Activated B cell treated with CpG ODN at 0.5 μM for 24 hours (primary cell): Measurements from ENCODE around the gene MOB2. TPM values are rescaled to one million over a fixed set of nuclear protein-coding genes. Genes with fewer than 3 reads are reported as not detected.

Experiments used
- ATAC-seq: fragments of 200-7000 bp; cut with Tn5 transposase; one replicate; pipeline ENCODE4 v1.10.0; 2021; ENCODE audit warnings: low read depth, mild to moderate bottlenecking, moderate library complexity
- CTCF ChIA-PET: fragments of 350-600 bp; sonication (Branson Sonifier 250); formaldehyde crosslinking; loops from one replicate; lab custom pipeline; 2021; ENCODE audit warnings: antibody characterized with exemption; lab: Charles Lee
- POLR2A ChIA-PET: fragments of 350-600 bp; sonication (Branson Sonifier 250); formaldehyde crosslinking; loops from one replicate; lab custom pipeline; 2021; ENCODE audit warnings: antibody characterized with exemption; lab: Charles Lee
- DNase-seq: peaks from one replicate; pipeline ENCODE4 v3.0.0; 2022
- H3K27ac Mint-ChIP-seq: one replicate; pipeline ENCODE4 v1.8.0; 2020; ENCODE audit warnings: mixed read lengths
- H3K27me3 Mint-ChIP-seq: one replicate; pipeline ENCODE4 v1.8.0; 2021; ENCODE audit warnings: mixed read lengths
- H3K36me3 Mint-ChIP-seq: one replicate; pipeline ENCODE4 v1.8.0; 2021; ENCODE audit warnings: low read depth, mixed read lengths
- H3K4me1 Mint-ChIP-seq: one replicate; pipeline ENCODE4 v1.8.0; 2021; ENCODE audit warnings: mixed read lengths
- H3K4me3 Mint-ChIP-seq: one replicate; pipeline ENCODE4 v1.8.0; 2020; ENCODE audit warnings: mild to moderate bottlenecking, mixed read lengths
- H3K9me3 Mint-ChIP-seq: one replicate; pipeline ENCODE4 v1.8.0; 2020; ENCODE audit warnings: mixed read lengths
- intact Hi-C: fragments of 100-400 bp; cut with micrococcal nuclease; formaldehyde crosslinking; loops from one replicate; pipeline ENCODE4 v1.15.1; 2024
- total RNA-seq: library from RNA; stranded (reverse); gene quantifications from 2 replicates; pipeline ENCODE4 v1.2.3, GENCODE V29; 2022
- TF ChIP-seq, protein P1 (sequence below): fragments of 200-600 bp; IDR thresholded peaks from one replicate; pipeline ENCODE4 v1.8.0; 2022; ENCODE audit warnings: antibody characterized with exemption, mild to moderate bottlenecking

Gene MOB2
- total RNA-seq, 1 donor from 2014 or later = 29.5 TPM

DNA sequence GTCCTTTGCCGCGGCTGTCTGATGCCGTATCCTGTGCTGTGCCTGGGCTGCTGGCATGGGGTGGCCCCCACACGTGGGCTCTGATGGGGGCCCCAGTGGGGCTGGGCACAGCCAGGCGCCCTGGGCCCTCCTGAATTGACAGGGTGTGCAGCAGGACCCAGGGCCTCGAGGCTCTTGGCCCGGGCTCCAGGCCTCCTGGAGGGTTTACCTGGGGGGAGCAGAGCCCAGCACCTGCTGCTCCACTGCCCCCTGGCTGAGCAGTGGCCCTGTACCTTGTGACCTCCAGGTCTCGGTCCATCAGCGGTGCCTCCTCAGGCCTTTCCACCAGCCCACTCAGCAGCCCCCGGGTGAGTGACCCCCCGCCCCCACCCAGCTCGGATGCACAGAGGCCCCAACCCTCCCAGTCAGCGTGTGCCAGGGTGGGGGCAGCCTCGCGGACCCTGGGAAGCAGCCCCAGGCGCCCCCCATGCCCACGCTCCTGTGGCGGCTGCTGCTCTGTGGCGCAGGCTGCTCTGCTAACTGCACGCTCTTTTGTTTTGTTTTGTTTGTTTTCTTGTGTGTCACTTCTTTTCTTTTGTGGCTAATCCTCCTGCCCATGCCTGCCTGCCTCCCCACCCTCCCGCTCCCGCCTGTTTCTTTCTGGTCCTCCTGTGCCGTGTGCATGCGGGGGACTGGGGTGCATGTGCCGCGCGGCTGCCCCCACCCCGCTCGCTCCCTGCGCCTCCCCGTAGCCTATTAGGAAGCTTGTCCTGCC lies 36.9 kb downstream of the MOB2 start:
- Mint-ChIP-seq H3K4me3 (no peak overlapping the region), H3K27me3 (no peaks in the 10 kb centered on the region), H3K36me3 (no peaks in the 10 kb centered on the region), H3K27ac (no peak overlapping the region), H3K4me1 (peaks cover 2% of the 10 kb centered on the region), H3K9me3 (no peaks in the 10 kb centered on the region)
- intact Hi-C loops = no loop called here
- ChIA-PET CTCF (no interaction called here), POLR2A (no interaction called here)
- DNase-seq = no peak
- ATAC-seq = no peak
- TF ChIP-seq, protein P1, sequence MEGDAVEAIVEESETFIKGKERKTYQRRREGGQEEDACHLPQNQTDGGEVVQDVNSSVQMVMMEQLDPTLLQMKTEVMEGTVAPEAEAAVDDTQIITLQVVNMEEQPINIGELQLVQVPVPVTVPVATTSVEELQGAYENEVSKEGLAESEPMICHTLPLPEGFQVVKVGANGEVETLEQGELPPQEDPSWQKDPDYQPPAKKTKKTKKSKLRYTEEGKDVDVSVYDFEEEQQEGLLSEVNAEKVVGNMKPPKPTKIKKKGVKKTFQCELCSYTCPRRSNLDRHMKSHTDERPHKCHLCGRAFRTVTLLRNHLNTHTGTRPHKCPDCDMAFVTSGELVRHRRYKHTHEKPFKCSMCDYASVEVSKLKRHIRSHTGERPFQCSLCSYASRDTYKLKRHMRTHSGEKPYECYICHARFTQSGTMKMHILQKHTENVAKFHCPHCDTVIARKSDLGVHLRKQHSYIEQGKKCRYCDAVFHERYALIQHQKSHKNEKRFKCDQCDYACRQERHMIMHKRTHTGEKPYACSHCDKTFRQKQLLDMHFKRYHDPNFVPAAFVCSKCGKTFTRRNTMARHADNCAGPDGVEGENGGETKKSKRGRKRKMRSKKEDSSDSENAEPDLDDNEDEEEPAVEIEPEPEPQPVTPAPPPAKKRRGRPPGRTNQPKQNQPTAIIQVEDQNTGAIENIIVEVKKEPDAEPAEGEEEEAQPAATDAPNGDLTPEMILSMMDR = no peak

DNA sequence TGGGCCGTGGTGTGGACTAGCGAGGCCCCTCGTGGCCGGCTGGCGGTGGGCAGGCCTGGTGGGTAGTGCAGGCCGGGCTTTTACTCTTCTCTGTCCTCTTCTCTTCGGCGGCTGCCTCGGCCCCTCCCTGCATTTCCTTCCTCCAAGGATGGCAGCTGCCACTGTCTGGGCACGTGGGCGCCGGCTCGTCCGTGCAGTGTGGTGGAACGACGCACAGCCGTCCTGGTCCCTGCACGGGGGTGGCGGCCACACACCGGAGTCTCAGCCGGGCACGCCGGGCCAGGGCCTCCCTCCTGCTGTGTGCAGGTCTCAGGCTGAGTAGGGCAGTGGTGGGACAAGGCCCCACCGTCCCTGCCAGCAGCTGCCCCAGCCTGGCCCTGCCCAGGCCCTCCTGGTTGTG lies 37.7 kb downstream of the MOB2 start:
- peaks cover 2% of the 10 kb centered on the region for H3K4me1 Mint-ChIP-seq
- no peaks in the 10 kb centered on the region for H3K9me3 Mint-ChIP-seq
- no peak overlapping the region for H3K27ac Mint-ChIP-seq
- H3K4me3 Mint-ChIP-seq = no peak overlapping the region
- intact Hi-C loops = no loop called here
- no peak for ATAC-seq
- no peak for DNase-seq
- ChIA-PET POLR2A (no interaction called here), CTCF (no interaction called here)
- no peaks in the 10 kb centered on the region for H3K36me3 Mint-ChIP-seq
- H3K27me3 Mint-ChIP-seq = no peaks in the 10 kb centered on the region
- TF ChIP-seq, protein P1 = no peak

DNA sequence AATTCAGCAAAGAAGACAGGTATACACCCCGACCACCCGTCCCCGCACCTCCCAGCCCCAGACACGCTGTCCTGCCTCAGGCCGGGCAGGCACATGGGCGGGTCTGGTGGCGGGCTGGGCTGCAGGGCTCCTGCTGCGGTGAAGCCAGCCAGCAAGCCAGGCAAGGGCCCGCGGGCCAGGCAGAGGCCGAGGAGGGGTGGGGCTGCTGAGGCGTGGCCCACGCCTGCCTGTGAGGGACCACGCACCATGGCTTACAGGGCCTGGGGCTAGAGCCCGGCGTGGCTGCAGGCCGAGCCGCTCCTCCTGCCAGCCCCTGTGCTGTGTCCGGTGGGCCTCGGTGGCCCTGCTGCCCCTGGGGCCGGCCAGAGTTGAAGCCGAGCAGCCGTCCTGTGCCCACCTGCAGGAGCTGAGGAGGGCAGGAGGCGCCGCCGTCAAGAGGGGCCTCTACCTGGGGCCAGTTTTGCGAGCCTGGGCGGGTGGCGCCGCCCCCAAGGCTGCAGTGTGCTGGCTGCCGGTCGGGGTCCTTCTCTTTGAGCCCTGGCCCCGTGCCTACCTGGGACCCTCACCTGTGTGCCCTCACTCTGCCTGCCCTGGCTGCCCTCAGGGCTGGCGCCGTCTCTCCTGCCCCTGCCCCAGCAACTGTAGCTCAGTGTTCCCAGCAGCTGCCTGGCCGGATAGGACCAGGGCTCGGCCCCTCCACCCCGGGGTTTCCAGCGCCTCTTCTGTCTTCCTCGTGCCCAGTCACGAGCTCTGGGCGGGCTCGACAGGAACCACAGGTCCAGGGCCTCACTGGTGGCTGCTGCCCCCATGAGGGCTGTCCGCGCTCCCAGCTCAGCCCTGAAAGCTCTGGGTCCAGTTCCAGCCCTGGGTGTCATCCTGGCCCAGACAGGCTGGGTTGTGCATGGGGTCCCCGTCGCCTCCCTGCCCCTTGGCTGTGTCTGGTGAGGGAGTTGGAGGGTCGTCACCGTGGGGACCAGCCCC lies 38.4 kb downstream of the MOB2 start:
- POLR2A ChIA-PET = no interaction called here
- intact Hi-C loops = no loop called here
- no peaks in the 10 kb centered on the region for H3K27me3 Mint-ChIP-seq
- H3K4me3 Mint-ChIP-seq = no peak overlapping the region
- ATAC-seq (no peak), DNase-seq (no peak)
- no peak overlapping the region for H3K27ac Mint-ChIP-seq
- H3K9me3 Mint-ChIP-seq = no peaks in the 10 kb centered on the region
- H3K4me1 Mint-ChIP-seq = peaks cover under 1% of the 10 kb centered on the region
- CTCF ChIA-PET = no interaction called here
- TF ChIP-seq, protein P1 = no peak
- no peaks in the 10 kb centered on the region for H3K36me3 Mint-ChIP-seq

DNA sequence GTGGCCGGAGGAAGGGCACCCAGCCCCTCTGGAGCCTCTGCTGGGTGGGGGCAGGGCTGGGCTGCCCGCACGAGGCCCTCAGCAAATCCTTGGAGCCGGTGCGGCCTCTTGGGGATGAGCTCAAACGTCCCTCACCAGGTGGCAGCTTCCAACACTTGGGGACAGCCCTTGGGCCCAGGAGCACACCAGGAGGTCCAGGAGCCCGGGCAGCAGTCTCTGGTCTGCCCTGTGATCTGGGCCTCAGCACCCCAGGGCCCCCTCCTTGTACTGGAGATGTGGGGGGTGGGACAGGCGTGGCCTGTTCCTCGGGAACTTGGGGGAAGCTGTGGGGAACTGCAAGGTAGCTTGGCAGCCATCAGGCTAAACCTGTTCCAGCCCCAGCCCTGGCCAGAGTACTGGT lies 40.0 kb downstream of the MOB2 start:
- no peak overlapping the region for H3K4me3 Mint-ChIP-seq
- CTCF ChIA-PET = no interaction called here

More for the DNA sequence above, 40.0 kb downstream of the MOB2 start:
- H3K4me1 Mint-ChIP-seq = no peaks in the 10 kb centered on the region
- POLR2A ChIA-PET = no interaction called here
- TF ChIP-seq, protein P1 = no peak
- H3K27me3 Mint-ChIP-seq = no peaks in the 10 kb centered on the region
- DNase-seq (no peak), ATAC-seq (no peak)
- H3K36me3 Mint-ChIP-seq = no peaks in the 10 kb centered on the region
- no peak overlapping the region for H3K27ac Mint-ChIP-seq
- intact Hi-C loops = no loop called here
- H3K9me3 Mint-ChIP-seq = no peaks in the 10 kb centered on the region
